ENCODE data around the gene TM9SF3.

DNA sequence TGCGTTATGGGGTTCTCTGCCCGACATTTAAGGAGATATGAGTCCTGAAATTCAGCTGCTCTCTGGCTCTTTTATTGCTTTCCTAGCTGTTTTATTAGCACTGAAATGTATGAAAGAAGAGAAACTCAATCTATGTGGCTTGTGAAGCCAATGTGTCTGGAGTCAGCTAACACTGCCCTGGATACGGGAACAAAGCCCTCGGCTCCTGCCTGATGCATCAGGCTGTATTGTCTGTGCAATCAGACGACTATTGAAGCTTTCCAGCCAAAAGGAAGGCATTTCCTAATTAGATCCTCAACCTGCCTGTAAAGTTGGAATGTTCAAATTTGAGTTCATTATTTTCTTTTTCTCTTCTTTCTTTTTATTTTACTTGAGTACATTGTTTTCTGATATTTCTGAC lies 22.0 kb upstream of the TM9SF3 start:
- TF ChIP-seq SUZ12 (IDR thresholded peaks at IDR 0.05; ENCODE audit: extremely low read depth, insufficient read depth, insufficient read length) (no peak), ZNF274 (IDR thresholded peaks at IDR 0.05; ENCODE audit: low read depth, low read length) (no peak), YY1 (IDR thresholded peaks at IDR 0.05; ENCODE audit: insufficient read depth, insufficient read length) (no peak)

Data from NT2/D1 (cell line).